Pancreas (tissue), 10 donors: ENCODE data around the gene DCST2. TPM values are rescaled to one million over a fixed set of nuclear protein-coding genes. Genes with fewer than 3 reads are reported as not detected.

ENCODE experiments used
- ATAC-seq, 4 donors: fragments of 200-7000 bp; cut with Tn5 transposase; one replicate each; pipeline versions ENCODE4 v1.8.0 to v1.9.1; 2020; ENCODE audit warnings: mild to moderate bottlenecking in 4 of 4, moderate library complexity in 4 of 4
- DNase-seq, 6 donors: peaks; one replicate each; pipeline ENCODE4 v3.0.0-alpha.2; 2020
- FAIRE-seq: peaks from 2 replicates; lab custom pipeline; 2012; peaks lifted over from hg19 to GRCh38; lab: Jason Lieb, UNC
- H3K27ac ChIP-seq, 4 donors: fragments of 200-600 bp; sonication (generic); 1 replicate in 3 of 4; 2 replicates in 1 of 4; pipeline versions ENCODE4 v1.5.0 to v1.8.0; 2020
- H3K27me3 ChIP-seq, 4 donors: fragments of 200-600 bp; one replicate each; pipeline ENCODE4 v1.8.0; 2021
- H3K36me3 ChIP-seq, 3 donors: fragments of 200-600 bp; sonication (generic) in 1 of 3; one replicate each; pipeline versions ENCODE4 v1.5.0 to v1.8.0; 2020 to 2021
- H3K4me1 ChIP-seq, 3 donors: fragments of 200-600 bp; one replicate each; pipeline ENCODE4 v1.8.0; 2021
- H3K4me3 ChIP-seq, 4 donors: fragments of 200-600 bp; sonication (generic) in 2 of 4; one replicate each; pipeline versions ENCODE4 v1.5.0 to v1.8.0; 2020 to 2021
- H3K9me3 ChIP-seq, 4 donors: fragments of 200-600 bp; one replicate each; pipeline ENCODE4 v1.8.0; 2021
- CTCF ChIP-seq, 4 donors: fragments of 200-600 bp; sonication (generic) in 3 of 4; IDR thresholded peaks; one replicate each; pipeline versions ENCODE4 v1.5.0 to v1.8.0; 2021; ENCODE audit warnings: antibody characterized with exemption in 4 of 4
- WGBS, 2 donors: extraction: QIAGEN DNeasy Blood & Tissue Kit; methylation state at CpG; one replicate each; pipeline ENCODE4 v1.1.7; 2013; 5-methylcytosine and 5-hydroxymethylcytosine counted together
- intact Hi-C, 3 donors: fragments of 100-400 bp; cut with DNase I; formaldehyde crosslinking; loops; one replicate each; pipeline versions ENCODE4 v1.11.1 to v1.14.2; 2022
- polyA plus RNA-seq, 2 donors: library from polyadenylated mRNA; stranded (reverse); fragments of 200-250 nt; gene quantifications; one replicate each; pipeline ENCODE4 v1.2.3, GENCODE V29; 2013
- total RNA-seq, 6 donors: library from RNA; stranded (reverse); fragmentation: NEBNext Ultra II Directional in 4 of 6; extraction: Animal tissue kit (Norgen Biotek cat#: 25700) in 4 of 6; gene quantifications; one replicate each; pipeline versions ENCODE4 v1.2.1 to v1.2.4, GENCODE V29; 2021 to 2023
- donor health status: healthy with polysubstance abuse.
- donor health status: DM: no; HTN: no; CAD: no; lungs with moderate emphysema.
- donor health status: DM: no; HTN: no; CAD: no.
- donor health status: control.
- donor health status: control.
- donor health status: Bipolar disorder and iron deficiency.
- donor health status: DM: yes; HTN: yes; CAD: no.
- donor health status: DM: no; HTN: no; CAD: no.
- donor health status: DM: no; HTN: no; CAD: no.
- donor health status: DM: yes; HTN: yes; CAD: no.

Gene DCST2
- total and polyA plus RNA-seq, 8 donors, result 0.12 to 5.1 (median 0.51) TPM

- no peak for TF ChIP-seq CTCF (IDR thresholded peaks at IDR 0.05)
Observed at GRCh38 chr1:155006601-155007101, 26.9 kb downstream of the DCST2 start.

GRCh38 chr1:155005076-155006011 is 28.2 kb downstream of the DCST2 start:
- no peaks in the 10 kb centered on the region for H3K36me3 ChIP-seq
- no peak for TF ChIP-seq CTCF (IDR thresholded peaks at IDR 0.05)
- intact Hi-C loops, result no loop called here
- WGBS, 2 donors, result 10 to 14% methylated on average over 17 of the region's 17 CpGs
- no peaks in the 10 kb centered on the region for H3K27me3 ChIP-seq
- ATAC-seq (peak; percentile 1 to 8 (median 4)), FAIRE-seq (no peak), DNase-seq (peak; percentile 79 to 91 (median 82))
- H3K4me3 ChIP-seq, result peak overlapping the region in 3 of 4 donors; percentile 58 to 87 (median 67)
- no peaks in the 10 kb centered on the region for H3K9me3 ChIP-seq
- H3K27ac ChIP-seq, result peak overlapping the region; percentile 80 to 98 (median 92)
- H3K4me1 ChIP-seq, result peaks cover 21 to 43% (median 30%) of the 10 kb centered on the region in 3 donors

More at GRCh38 chr1:155006601-155007101, 26.9 kb downstream of the DCST2 start:
- no peak overlapping the region for H3K4me3 ChIP-seq
- peaks cover 25 to 52% (median 34%) of the 10 kb centered on the region in 3 donors for H3K4me1 ChIP-seq
- H3K9me3 ChIP-seq, result no peaks in the 10 kb centered on the region
- FAIRE-seq (no peak), ATAC-seq (no peak), DNase-seq (no peak)
- intact Hi-C loops, result no loop called here
- peak overlapping the region in 3 of 4 donors; percentile 87 to 98 (median 97) for H3K27ac ChIP-seq
- no peaks in the 10 kb centered on the region for H3K36me3 ChIP-seq
- WGBS, 2 donors, result 42 to 51% methylated on average over 2 of the region's 2 CpGs
- H3K27me3 ChIP-seq, result no peaks in the 10 kb centered on the region

GRCh38 chr1:155004352-155005075 is 29.1 kb downstream of the DCST2 start:
- no peak for FAIRE-seq
- intact Hi-C loops, result no loop called here
- Histone ChIP-seq H3K36me3 (no peaks in the 10 kb centered on the region), H3K4me1 (peaks cover 26 to 49% (median 34%) of the 10 kb centered on the region in 3 donors), H3K4me3 (peak overlapping the region; percentile 58 to 87 (median 70)), H3K27me3 (no peaks in the 10 kb centered on the region), H3K9me3 (no peaks in the 10 kb centered on the region), H3K27ac (peak overlapping the region; percentile 80 to 98 (median 92))
- 4 to 12% methylated on average over 5 of the region's 5 CpGs for WGBS, 2 donors
- no peak for DNase-seq
- no peak for TF ChIP-seq CTCF (IDR thresholded peaks at IDR 0.05)
- no peak for ATAC-seq

- no peak for FAIRE-seq
- no peaks in the 10 kb centered on the region for H3K36me3 ChIP-seq
- ATAC-seq, result no peak
- H3K4me1 ChIP-seq, result peaks cover 27 to 55% (median 33%) of the 10 kb centered on the region in 3 donors
- peak overlapping the region; percentile 58 to 87 (median 70) for H3K4me3 ChIP-seq
- 0 to 1% methylated on average over 16 to 34 of the region's 34 CpGs for WGBS, 2 donors
- DNase-seq, result peak in 5 of 6 donors; percentile 70 to 77 (median 75)
- peak overlapping the region; percentile 80 to 98 (median 92) for H3K27ac ChIP-seq
- H3K27me3 ChIP-seq, result no peaks in the 10 kb centered on the region
- H3K9me3 ChIP-seq, result no peaks in the 10 kb centered on the region
- intact Hi-C loops, result no loop called here
- no peak for TF ChIP-seq CTCF (IDR thresholded peaks at IDR 0.05)
Observed at GRCh38 chr1:155003766-155004351, 29.7 kb downstream of the DCST2 start.
